Activated B cell treated with CpG ODN at 0.5 μM for 24 hours (primary cell): ENCODE measurements around the gene ANKRD17. TPM values are rescaled to one million over a fixed set of nuclear protein-coding genes. Genes with fewer than 3 reads are reported as not detected.

ENCODE experiments used
- ATAC-seq: fragments of 200-7000 bp; cut with Tn5 transposase; one replicate; pipeline ENCODE4 v1.10.0; 2021; ENCODE audit warnings: low read depth, mild to moderate bottlenecking, moderate library complexity
- CTCF ChIA-PET: fragments of 350-600 bp; sonication (Branson Sonifier 250); formaldehyde crosslinking; loops from one replicate; lab custom pipeline; 2021; ENCODE audit warnings: antibody characterized with exemption; lab: Charles Lee
- POLR2A ChIA-PET: fragments of 350-600 bp; sonication (Branson Sonifier 250); formaldehyde crosslinking; loops from one replicate; lab custom pipeline; 2021; ENCODE audit warnings: antibody characterized with exemption; lab: Charles Lee
- DNase-seq: peaks from one replicate; pipeline ENCODE4 v3.0.0; 2022
- H3K27ac Mint-ChIP-seq: one replicate; pipeline ENCODE4 v1.8.0; 2020; ENCODE audit warnings: mixed read lengths
- H3K27me3 Mint-ChIP-seq: one replicate; pipeline ENCODE4 v1.8.0; 2021; ENCODE audit warnings: mixed read lengths
- H3K36me3 Mint-ChIP-seq: one replicate; pipeline ENCODE4 v1.8.0; 2021; ENCODE audit warnings: low read depth, mixed read lengths
- H3K4me1 Mint-ChIP-seq: one replicate; pipeline ENCODE4 v1.8.0; 2021; ENCODE audit warnings: mixed read lengths
- H3K4me3 Mint-ChIP-seq: one replicate; pipeline ENCODE4 v1.8.0; 2020; ENCODE audit warnings: mild to moderate bottlenecking, mixed read lengths
- H3K9me3 Mint-ChIP-seq: one replicate; pipeline ENCODE4 v1.8.0; 2020; ENCODE audit warnings: mixed read lengths
- CTCF ChIP-seq: fragments of 200-600 bp; IDR thresholded peaks from one replicate; pipeline ENCODE4 v1.8.0; 2022; ENCODE audit warnings: antibody characterized with exemption, mild to moderate bottlenecking
- intact Hi-C: fragments of 100-400 bp; cut with micrococcal nuclease; formaldehyde crosslinking; loops from one replicate; pipeline ENCODE4 v1.15.1; 2024
- total RNA-seq: library from RNA; stranded (reverse); gene quantifications from 2 replicates; pipeline ENCODE4 v1.2.3, GENCODE V29; 2022

ANKRD17 gene
- total RNA-seq, 1 donor from 2014 or later = 61.4 TPM

GRCh38 chr4:73152893-73153292 is 105.7 kb downstream of the ANKRD17 start:
- Mint-ChIP-seq H3K27me3 (no peaks in the 10 kb centered on the region), H3K4me1 (no peaks in the 10 kb centered on the region), H3K4me3 (no peak overlapping the region), H3K27ac (no peak overlapping the region), H3K36me3 (peaks cover 62% of the 10 kb centered on the region), H3K9me3 (no peaks in the 10 kb centered on the region)
- ATAC-seq (no peak), DNase-seq (no peak)
- POLR2A ChIA-PET = no interaction called here
- CTCF ChIA-PET = interaction anchor here (0.8 kb wide), 1 partner anchor 12 kb away, joined by 3 read pairs; no protein-coding TSS in a partner anchor
- intact Hi-C loops = loop anchor here (5.0 kb wide), 1 partner anchor 39 kb away; no protein-coding TSS in a partner anchor
- no peak for TF ChIP-seq CTCF

GRCh38 chr4:73142995-73143547 is 115.5 kb downstream of the ANKRD17 start:
- Mint-ChIP-seq H3K36me3 (peaks cover 75% of the 10 kb centered on the region), H3K4me1 (no peaks in the 10 kb centered on the region), H3K27me3 (no peaks in the 10 kb centered on the region), H3K27ac (no peak overlapping the region), H3K9me3 (no peaks in the 10 kb centered on the region), H3K4me3 (no peak overlapping the region)
- no peak for TF ChIP-seq CTCF
- ATAC-seq = no peak
- ChIA-PET CTCF (no interaction called here), POLR2A (no interaction called here)
- no peak for DNase-seq
- intact Hi-C loops = loop anchor here (5.0 kb wide), 2 partner anchors 114 to 441 kb away; partner anchors contain the start of gene ANKRD17

- H3K27me3 Mint-ChIP-seq = no peaks in the 10 kb centered on the region
- no peak for ATAC-seq
- no peak for TF ChIP-seq CTCF
- no peak overlapping the region for H3K4me3 Mint-ChIP-seq
- ChIA-PET POLR2A (no interaction called here), CTCF (interaction anchor here (1.4 to 1.5 kb wide), 2 partner anchors 9 to 12 kb away, joined by 4 to 5 read pairs; no protein-coding TSS in a partner anchor)
- no peaks in the 10 kb centered on the region for H3K4me1 Mint-ChIP-seq
- intact Hi-C loops = loop anchor here (5.0 kb wide), 3 partner anchors 38 to 438 kb away; partner anchors contain the start of gene ANKRD17
- DNase-seq = no peak
- H3K9me3 Mint-ChIP-seq = no peaks in the 10 kb centered on the region
- no peak overlapping the region for H3K27ac Mint-ChIP-seq
- H3K36me3 Mint-ChIP-seq = peaks cover 79% of the 10 kb centered on the region
Observed at GRCh38 chr4:73139991-73140390, 118.6 kb downstream of the ANKRD17 start.

- POLR2A ChIA-PET = interaction anchor here (0.6 kb wide), 1 partner anchor 56 kb away, joined by 3 read pairs; no protein-coding TSS in a partner anchor
- no peak for TF ChIP-seq CTCF
- no peaks in the 10 kb centered on the region for H3K27me3 Mint-ChIP-seq
- H3K27ac Mint-ChIP-seq = no peak overlapping the region
- CTCF ChIA-PET = interaction anchor here (1.4 to 1.5 kb wide), 2 partner anchors 9 to 11 kb away, joined by 4 to 5 read pairs; no protein-coding TSS in a partner anchor
- H3K9me3 Mint-ChIP-seq = no peaks in the 10 kb centered on the region
- no peaks in the 10 kb centered on the region for H3K4me1 Mint-ChIP-seq
- peaks cover 77% of the 10 kb centered on the region for H3K36me3 Mint-ChIP-seq
- DNase-seq (no peak), ATAC-seq (no peak)
- intact Hi-C loops = loop anchor here (5.0 kb wide), 1 partner anchor 37 kb away; no protein-coding TSS in a partner anchor
- no peak overlapping the region for H3K4me3 Mint-ChIP-seq
Observed at GRCh38 chr4:73139245-73139644, 119.4 kb downstream of the ANKRD17 start.

GRCh38 chr4:73137121-73137520 is 121.5 kb downstream of the ANKRD17 start:
- Mint-ChIP-seq H3K9me3 (no peaks in the 10 kb centered on the region), H3K36me3 (peaks cover 73% of the 10 kb centered on the region), H3K4me1 (no peaks in the 10 kb centered on the region), H3K27me3 (no peaks in the 10 kb centered on the region), H3K4me3 (no peak overlapping the region), H3K27ac (no peak overlapping the region)
- ChIA-PET POLR2A (no interaction called here), CTCF (no interaction called here)
- DNase-seq (no peak), ATAC-seq (no peak)
- no peak for TF ChIP-seq CTCF
- intact Hi-C loops = loop anchor here (2.0 to 5.0 kb wide), 2 partner anchors 16 to 35 kb away; no protein-coding TSS in a partner anchor
